ENCODE data around the gene AGA.

AGA gene

DNA sequence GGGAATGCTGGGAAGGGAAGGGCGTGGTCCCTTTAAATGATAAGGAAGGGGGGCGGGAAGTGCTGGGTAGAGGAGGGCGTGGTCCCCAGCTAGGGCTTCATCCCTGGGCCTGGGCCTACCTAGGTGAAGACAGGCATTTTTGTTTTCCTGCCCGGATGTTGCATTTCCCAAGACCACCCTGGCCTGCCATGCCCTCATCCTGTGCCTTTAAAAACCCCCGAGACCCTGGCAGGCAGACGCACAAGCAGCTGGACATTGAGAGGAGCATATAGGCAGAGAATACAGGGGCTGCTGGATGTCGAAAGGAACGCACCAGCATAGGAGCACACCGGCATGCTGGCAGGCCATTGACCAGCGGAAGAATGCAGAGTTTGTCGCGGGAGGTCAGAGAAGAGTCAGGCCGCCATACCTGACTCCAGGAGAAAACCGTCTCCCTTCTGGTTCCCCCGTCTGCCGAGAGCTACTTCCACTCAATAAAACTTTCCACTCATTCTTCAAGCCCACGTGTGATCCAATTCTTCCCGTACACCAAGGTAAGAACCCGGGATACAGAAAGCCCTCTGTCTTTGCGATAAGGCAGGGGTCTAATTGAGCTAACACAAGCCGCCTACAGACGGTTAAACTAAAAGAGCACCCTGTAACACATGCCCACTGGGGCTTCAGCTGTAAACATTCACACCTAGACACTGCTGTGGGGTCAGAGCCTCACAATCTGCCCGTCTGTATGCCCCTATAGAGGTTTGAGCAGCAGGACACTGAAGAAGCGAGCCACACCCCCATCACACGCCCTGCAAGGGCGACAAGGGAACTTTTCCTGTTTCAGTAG, 2.9 kb upstream of the AGA start:
- DNase-seq: no peak

DNA sequence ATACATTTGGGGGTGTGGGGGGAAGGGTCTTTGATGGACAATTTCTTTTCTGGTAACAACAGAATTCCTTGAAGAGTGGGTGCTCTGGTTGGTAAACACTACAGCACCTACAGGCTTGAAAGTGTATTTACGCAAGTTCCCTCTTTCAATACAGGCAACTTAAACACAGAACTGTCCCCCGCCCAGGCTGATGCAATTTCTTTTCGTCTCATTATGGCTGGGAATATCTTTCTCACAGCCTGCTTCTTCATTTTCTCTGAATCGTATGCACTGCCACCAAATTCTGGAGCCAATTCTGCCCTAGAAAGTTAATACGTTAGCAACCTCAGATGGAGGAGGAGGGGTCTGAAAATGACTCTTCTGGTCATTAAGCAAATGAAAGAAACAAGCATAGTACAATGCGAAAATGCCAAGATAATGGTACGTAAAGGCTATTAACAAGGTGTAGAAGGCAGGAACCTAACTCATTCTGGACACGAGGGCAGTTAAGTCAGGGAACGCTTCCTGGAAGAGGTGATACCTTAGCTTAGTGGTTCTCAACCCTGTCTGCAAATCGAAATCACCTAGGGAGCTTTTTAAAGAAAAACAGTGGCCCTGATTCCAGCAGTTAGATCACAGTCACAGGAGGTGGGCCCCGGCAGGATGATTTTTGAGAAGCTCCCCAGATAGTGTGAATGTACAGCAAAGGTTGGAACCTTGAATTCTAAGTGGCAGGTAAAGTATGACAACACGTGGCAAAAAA, 1.0 kb downstream of the AGA start:
- peak in 1 of 2 experiments; percentile 25 for DNase-seq

GRCh38 chr4:177436456-177436855, 5.8 kb downstream of the AGA start:
- no peak for DNase-seq

DNA sequence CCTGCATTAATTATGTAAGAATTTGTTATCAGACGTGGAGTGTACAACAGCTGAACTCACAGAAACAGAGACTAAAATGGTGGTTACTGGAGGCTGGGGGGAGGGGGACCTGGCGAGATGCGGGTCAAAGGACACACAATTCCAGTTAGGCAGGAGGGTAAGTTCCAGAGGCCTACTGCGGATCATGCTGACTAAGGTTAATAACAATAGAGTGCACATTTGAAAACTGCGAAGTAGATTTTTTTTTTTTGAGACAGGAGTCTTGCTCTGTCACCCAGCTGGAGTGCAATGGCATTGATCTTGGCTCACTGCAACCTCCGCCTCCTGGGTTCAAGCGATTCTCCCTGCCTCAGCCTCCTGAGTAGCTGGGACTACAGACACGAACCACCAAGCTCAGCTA, 7.6 kb downstream of the AGA start:
- no peak for DNase-seq

- DNase-seq: no peak
Measured at GRCh38 chr4:177427192-177427591, 15.0 kb downstream of the AGA start.

DNA sequence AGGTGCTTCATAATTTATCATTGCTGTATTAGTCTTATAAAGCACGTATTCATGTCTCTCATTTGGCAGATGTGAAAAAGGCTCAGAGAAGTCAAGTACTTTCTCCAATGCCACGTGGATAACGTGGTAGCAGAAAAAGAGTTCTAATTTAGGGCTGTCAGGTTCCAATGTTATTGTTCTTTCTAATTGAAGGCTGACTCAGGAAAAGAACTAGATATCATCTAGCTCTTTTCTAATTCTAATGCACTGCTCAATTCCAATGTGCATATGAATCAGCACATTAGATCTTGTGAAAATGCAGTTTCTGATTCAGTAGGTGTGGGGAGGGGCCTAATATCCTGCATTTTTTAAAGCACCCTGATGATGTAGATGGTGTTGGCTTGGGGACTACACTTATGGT, 22.8 kb downstream of the AGA start:
- no peak for DNase-seq

- no peak for DNase-seq
Measured at GRCh38 chr4:177413656-177414055, 28.6 kb downstream of the AGA start.

- no peak for DNase-seq
Measured at GRCh38 chr4:177413076-177413475, 29.2 kb downstream of the AGA start.

GRCh38 chr4:177411996-177412395, 30.2 kb downstream of the AGA start:
- DNase-seq: no peak

DNA sequence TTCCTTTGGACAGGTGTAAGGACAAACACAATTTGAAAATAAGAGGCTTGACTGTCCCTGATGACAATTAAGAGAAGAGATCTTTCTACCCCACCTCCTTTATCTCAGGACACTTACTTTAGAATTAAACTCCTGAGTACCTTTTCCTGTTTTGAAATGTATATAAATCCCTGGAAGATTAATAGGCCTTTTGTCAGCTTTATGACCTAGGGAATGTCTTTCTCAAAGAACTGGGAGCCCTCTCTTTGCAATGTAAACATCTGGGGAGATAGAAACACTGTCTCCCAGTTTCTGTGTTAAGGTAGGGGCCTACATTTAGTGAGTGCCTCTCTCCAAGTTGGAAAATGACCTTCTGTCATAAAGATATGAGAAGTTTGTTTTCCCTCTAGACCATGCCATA, 31.7 kb downstream of the AGA start:
- DNase-seq: no peak

DNA sequence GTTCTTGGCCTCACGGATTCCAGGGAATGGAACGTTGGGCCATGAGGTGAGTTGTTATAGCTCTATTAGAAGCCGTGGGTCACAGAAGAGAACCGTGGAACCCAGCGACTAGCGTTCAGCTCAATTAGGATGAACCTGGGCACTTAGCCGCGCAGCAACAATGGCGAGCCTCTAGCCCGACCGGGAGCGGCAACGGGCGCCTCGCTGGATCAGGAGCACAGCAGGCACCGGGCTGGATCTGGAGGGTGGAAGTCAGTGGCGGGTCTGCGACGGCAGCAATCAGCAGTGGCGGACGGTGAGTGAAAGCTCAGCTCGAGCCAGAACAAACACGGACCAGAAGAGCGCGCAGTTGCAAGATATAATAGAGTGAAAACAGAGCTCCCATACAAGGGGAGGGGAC, 34.2 kb downstream of the AGA start:
- DNase-seq: no peak

DNA sequence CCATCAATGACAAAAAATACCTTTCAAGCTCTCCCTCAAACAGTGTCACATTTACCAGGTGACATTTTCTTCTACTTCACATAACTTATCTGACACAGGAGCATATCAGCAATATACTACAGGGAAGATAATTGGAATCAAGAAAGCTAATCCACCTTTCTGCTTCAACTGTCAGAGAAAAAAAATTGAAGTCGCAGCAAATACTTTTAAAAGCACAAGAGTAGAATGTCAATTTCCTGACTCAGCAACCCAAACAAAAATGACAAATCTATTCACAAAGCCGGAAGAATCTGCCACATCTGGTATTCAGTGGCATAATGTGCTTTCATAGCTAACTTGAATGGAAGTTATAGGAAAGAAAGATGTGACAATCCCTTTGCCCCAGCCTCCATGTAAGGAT, 36.7 kb downstream of the AGA start:
- DNase-seq: no peak

- DNase-seq: no peak
Measured at GRCh38 chr4:177404986-177405385, 37.3 kb downstream of the AGA start.

DNA sequence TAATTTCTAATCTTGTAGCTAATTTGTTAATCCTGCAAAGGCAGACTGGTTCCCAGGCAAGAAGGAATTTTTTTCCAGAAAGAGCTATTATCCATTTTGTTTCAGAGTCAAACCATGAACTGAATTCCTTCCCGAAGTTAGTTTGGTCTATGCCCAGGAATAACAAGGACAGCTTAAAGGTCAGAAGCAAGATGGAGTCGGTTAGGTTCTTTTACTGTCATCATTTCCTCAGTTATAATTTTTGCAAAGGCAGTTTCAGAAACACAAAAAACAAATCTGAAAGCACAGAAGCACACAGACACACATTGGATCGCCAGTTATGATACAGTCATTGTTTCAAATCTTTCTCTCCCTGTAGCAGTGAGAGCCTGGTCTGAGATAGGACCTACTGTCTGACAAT, 37.9 kb downstream of the AGA start:
- no peak for DNase-seq

DNA sequence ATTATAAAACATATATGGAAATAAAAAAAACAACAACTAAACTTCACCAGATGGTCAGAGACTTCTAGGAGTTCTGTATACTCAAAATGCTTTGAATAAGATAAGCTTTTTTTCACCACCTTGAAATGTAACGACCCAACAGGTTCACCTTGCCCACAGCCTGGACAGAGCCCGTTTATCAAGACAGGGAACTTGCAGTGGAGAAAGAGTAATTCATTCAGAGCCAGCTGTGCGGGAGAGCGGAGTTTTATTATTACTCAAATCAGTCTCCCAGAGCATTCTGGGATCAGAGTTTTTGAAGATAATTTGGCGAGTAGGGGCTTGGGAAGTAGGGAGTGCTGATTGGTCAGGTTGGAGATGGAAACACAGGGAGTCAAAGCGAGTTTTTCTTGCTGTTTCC, 38.5 kb downstream of the AGA start:
- no peak for DNase-seq

DNA sequence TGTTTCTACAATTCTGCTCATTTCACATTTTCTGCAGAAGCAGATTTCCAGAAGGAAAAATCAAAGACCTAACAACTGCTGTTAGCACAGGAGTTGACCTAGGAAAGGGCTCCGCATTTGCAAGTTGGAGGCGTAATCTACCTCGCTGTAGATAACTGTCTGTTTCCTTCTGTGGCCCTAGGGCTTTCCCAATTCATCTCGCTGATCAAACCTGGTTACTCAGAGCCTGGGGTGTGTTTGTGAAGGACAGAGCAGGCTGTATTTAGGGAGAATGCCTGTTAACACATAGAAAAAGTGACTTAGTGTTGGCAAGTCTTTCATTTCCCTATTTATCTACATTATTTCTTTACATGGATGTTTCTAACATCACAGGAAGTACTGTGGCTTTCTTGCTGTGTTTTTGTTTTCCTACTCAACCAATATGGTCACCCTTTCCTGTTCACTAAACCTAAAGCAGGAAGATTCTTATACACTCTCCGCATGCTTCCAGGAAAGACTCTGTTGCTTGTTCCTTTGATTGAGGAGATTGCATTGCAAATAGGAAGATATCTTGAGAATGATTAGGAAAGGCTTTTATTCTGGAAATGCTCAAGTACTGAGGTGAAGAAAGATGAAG, 40.5 kb downstream of the AGA start:
- no peak for DNase-seq

DNA sequence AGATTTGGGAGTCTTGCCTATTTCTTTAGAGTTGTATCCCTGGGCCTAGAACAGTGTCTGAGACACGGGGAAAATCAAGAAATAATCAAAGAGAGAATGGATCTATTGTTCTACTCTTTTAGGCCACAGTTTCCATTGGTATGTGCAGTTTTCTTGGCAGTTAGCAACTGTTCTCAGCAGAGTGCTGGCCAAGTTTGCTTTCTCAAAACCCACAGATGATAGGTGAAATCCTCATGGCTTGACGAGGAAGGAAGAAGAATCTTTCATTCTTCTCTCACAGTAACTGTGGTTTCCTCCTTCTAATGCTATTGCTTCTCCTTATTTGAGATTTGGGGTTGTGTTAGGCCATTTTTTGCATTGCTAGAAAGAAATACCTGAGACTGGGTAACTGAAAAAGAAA, 42.2 kb downstream of the AGA start:
- DNase-seq: no peak

- no peak for DNase-seq
Measured at GRCh38 chr4:177396352-177396751, 45.9 kb downstream of the AGA start.

DNA sequence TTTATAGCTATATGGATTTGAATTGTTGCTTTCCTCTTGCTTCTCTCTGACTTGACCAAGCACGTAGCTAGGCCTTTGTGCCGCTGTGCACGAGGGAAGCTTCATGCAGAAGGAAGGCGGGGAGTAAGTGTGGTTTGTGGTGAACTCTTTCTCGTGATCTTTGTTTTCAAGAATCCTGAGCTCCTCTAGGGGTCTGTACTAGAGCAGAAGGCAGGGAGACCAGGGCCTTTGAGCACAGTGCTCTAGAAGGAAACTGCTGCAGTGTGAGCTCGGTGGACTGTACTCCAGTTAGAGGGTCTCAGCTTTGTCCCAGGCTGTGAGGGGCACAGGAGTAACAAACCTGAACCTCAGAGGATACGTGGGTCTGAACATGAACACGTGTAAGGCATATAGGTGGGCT, 49.0 kb downstream of the AGA start:
- no peak for DNase-seq

DNA sequence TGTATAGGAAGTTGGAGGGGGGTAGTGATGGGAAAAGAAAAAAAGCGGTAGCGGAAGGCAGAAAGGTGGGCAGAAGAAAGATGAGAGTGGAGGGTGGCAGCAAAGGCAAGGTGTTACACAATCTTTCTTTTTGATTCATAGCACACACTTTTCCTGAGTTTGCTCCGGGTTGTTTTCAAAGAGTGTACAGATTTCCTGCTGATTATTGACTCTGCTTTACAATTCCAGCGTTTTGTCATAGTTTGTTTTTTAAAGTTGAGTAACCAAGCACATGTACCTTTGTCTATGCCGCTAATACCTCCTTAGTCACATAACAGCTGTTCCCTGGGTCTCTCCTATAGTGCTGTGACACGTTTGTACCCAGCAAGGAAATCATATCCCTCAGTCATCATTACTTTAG, 50.3 kb downstream of the AGA start:
- DNase-seq: no peak

DNA sequence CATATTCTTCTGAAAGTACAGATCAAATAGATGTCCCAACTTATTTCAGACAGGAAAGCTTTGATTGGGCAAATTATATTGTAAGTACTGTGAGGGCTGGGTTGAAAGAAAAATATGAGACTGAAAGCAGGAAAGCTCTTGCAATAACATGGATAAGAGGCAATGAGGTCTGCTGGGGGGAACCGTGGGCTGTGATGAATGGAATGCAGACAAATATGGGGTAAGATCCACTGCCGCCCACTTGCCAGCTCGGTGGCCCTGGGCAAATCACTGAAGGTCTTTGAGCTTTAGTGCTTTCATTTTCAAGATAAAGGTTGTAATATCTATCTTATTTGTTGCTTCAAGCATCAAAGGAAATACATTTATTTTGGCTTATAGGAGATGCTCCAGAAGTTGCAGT, 51.0 kb downstream of the AGA start:
- no peak for DNase-seq

GRCh38 chr4:177386278-177386815, 55.9 kb downstream of the AGA start:
- DNase-seq: no peak

DNA sequence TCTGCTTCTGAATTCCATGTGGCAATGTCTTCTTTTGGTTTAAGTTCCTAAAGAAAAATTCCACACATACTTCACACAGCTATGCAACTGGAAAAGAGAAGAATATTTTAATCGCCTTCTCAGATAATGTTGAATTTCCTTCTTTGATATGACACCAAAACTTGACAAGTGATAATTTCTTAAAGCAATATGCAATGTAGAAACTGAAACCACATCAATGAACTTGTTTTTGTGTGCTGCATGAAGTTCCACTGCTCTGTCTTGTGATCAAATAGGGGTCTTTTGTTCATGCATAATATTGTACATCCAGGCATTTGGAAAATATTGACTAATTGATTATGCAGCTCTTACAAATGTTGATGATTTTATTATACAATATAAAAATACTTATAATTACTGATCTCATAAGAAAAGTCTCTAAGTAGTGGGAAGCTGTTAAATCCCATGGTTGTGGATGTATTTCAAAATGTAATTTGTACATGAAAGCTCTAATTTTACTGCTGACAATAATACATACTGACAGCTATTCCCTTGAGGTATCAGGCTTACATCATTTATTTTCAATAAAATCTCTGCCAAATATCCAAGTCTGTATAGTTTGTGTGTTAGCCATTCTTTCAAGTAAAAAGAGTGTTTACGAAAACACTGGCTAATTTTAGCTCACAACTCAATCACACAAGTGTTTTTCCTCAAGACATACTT, 56.5 kb downstream of the AGA start:
- no peak for DNase-seq
